GM12878 (cell line): ENCODE data around the gene ZNF574.

Source experiments
- CHD2 ChIP-seq: IDR thresholded peaks from 2 replicates; pipeline ENCODE4 v1.6.1; 2011; ENCODE audit warnings: low read depth, low read length, improper control_type of control experiment, borderline replicate concordance
- EZH2 ChIP-seq: IDR thresholded peaks from 2 replicates; pipeline ENCODE4 v1.6.1; 2012; ENCODE audit warnings: low read depth, mild to moderate bottlenecking, control low read depth, inconsistent platforms, low read length, borderline replicate concordance; ENCODE audit not compliant: control insufficient read depth
- NR2F1 ChIP-seq: fragments of 450-650 bp; conservative IDR thresholded peaks from 2 replicates; pipeline ENCODE4 v1.6.1; 2017; ENCODE audit warnings: mild to moderate bottlenecking
- POLR2A ChIP-seq: IDR thresholded peaks from 2 replicates; pipeline ENCODE4 v1.6.1; 2011; ENCODE audit warnings: low read depth, mild to moderate bottlenecking, low read length
- POLR2AphosphoS5 ChIP-seq: IDR thresholded peaks from 2 replicates; pipeline ENCODE4 v1.6.1; 2011; ENCODE audit warnings: mild to moderate bottlenecking, low read length, inconsistent platforms
- PRDM15 ChIP-seq: fragments of 450-650 bp; formaldehyde crosslinking; IDR thresholded peaks from 2 replicates; pipeline ENCODE4 v1.4.0; 2020; ENCODE audit warnings: mild to moderate bottlenecking, moderate library complexity
- ZNF24 ChIP-seq: fragments of 450-650 bp; IDR thresholded peaks from 2 replicates; pipeline ENCODE4 v1.6.1; 2017; ENCODE audit warnings: antibody characterized with exemption, mild to moderate bottlenecking
- ZNF274 ChIP-seq: IDR thresholded peaks from one replicate; pipeline ENCODE4 v1.8.0; 2011; ENCODE audit not compliant: insufficient read length, insufficient read depth
- TF ChIP-seq, protein P1 (sequence below): IDR thresholded peaks from 2 replicates; pipeline ENCODE4 v1.6.1; 2012; ENCODE audit warnings: mild to moderate bottlenecking, low read depth, low read length
- TF ChIP-seq, protein P2 (sequence below), 3 experiments: IDR thresholded peaks in 2 of 3; conservative IDR thresholded peaks in 1 of 3; 2 replicates each; pipeline ENCODE4 v1.5.1; 2011; ENCODE audit warnings: low read depth in 3 of 3, low read length in 3 of 3, mild to moderate bottlenecking in 3 of 3, control low read depth in 2 of 3, moderate library complexity in 2 of 3, inconsistent platforms in 1 of 3, mixed read lengths in 1 of 3; ENCODE audit not compliant: control insufficient read depth in 2 of 3, insufficient read depth in 1 of 3; ENCODE audit errors: extremely low read depth in 1 of 3
- TF ChIP-seq, protein P3 (sequence below): IDR thresholded peaks from 2 replicates; pipeline ENCODE4 v1.6.1; 2012; ENCODE audit warnings: low read depth, low read length, improper control_type of control experiment

GRCh38 chr19:42091742-42092141 is 15.8 kb downstream of the ZNF574 start:
- TF ChIP-seq, protein P1, sequence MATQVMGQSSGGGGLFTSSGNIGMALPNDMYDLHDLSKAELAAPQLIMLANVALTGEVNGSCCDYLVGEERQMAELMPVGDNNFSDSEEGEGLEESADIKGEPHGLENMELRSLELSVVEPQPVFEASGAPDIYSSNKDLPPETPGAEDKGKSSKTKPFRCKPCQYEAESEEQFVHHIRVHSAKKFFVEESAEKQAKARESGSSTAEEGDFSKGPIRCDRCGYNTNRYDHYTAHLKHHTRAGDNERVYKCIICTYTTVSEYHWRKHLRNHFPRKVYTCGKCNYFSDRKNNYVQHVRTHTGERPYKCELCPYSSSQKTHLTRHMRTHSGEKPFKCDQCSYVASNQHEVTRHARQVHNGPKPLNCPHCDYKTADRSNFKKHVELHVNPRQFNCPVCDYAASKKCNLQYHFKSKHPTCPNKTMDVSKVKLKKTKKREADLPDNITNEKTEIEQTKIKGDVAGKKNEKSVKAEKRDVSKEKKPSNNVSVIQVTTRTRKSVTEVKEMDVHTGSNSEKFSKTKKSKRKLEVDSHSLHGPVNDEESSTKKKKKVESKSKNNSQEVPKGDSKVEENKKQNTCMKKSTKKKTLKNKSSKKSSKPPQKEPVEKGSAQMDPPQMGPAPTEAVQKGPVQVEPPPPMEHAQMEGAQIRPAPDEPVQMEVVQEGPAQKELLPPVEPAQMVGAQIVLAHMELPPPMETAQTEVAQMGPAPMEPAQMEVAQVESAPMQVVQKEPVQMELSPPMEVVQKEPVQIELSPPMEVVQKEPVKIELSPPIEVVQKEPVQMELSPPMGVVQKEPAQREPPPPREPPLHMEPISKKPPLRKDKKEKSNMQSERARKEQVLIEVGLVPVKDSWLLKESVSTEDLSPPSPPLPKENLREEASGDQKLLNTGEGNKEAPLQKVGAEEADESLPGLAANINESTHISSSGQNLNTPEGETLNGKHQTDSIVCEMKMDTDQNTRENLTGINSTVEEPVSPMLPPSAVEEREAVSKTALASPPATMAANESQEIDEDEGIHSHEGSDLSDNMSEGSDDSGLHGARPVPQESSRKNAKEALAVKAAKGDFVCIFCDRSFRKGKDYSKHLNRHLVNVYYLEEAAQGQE = no peak
- TF ChIP-seq, protein P2, sequence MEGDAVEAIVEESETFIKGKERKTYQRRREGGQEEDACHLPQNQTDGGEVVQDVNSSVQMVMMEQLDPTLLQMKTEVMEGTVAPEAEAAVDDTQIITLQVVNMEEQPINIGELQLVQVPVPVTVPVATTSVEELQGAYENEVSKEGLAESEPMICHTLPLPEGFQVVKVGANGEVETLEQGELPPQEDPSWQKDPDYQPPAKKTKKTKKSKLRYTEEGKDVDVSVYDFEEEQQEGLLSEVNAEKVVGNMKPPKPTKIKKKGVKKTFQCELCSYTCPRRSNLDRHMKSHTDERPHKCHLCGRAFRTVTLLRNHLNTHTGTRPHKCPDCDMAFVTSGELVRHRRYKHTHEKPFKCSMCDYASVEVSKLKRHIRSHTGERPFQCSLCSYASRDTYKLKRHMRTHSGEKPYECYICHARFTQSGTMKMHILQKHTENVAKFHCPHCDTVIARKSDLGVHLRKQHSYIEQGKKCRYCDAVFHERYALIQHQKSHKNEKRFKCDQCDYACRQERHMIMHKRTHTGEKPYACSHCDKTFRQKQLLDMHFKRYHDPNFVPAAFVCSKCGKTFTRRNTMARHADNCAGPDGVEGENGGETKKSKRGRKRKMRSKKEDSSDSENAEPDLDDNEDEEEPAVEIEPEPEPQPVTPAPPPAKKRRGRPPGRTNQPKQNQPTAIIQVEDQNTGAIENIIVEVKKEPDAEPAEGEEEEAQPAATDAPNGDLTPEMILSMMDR (IDR thresholded peaks at IDR 0.05 in 2 of 3, conservative IDR thresholded peaks at IDR 0.05 in 1 of 3; ENCODE audit: control insufficient read depth in 2 of 3, extremely low read depth in 1 of 3, insufficient read depth in 1 of 3, low read depth in 3 of 3, low read length in 3 of 3) = no peak
- TF ChIP-seq ZNF24 = no peak
- TF ChIP-seq POLR2A = no peak
- no peak for TF ChIP-seq POLR2AphosphoS5
- TF ChIP-seq NR2F1 = no peak
- no peak for TF ChIP-seq PRDM15 (CRISPR knock-in tag)
- no peak for TF ChIP-seq EZH2
- TF ChIP-seq ZNF274 = no peak
- no peak for TF ChIP-seq CHD2
- TF ChIP-seq, protein P3, sequence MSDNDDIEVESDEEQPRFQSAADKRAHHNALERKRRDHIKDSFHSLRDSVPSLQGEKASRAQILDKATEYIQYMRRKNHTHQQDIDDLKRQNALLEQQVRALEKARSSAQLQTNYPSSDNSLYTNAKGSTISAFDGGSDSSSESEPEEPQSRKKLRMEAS = no peak
